Activated effector memory CD4-positive, alpha-beta T cell treated with anti-CD3 and anti-CD28 coated beads, Interleukin-2, amount 50 U/mL, for 16 hours (primary cell): Measurements from ENCODE around the gene EZH1.
A peak's percentile ranks its signal among the peaks of the same experiment; 100 is the strongest.

Source experiments
- DNase-seq: peaks from one replicate; pipeline ENCODE4 v3.0.0-alpha.2; 2020

Gene EZH1

DNA sequence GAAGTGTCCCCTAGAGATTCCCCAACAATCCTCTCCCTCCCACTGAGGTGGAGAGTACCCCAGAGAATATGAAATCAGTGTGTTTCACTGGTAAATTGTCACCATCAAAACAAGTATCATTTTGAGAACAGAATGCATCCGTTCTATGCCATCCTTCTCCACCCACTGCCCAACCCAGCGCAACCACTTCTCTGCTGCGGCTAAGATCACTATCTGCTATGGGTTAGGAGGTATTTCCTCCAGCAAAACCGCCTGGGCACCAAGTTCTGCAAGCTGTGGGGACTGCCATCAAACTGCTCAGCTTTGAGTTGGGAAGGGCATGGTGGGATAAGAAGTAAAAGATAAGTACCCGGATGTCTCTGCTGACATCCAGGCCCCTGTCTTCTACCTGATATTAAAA, 38.1 kb downstream of the EZH1 start:
- DNase-seq, result peak; percentile 87

DNA sequence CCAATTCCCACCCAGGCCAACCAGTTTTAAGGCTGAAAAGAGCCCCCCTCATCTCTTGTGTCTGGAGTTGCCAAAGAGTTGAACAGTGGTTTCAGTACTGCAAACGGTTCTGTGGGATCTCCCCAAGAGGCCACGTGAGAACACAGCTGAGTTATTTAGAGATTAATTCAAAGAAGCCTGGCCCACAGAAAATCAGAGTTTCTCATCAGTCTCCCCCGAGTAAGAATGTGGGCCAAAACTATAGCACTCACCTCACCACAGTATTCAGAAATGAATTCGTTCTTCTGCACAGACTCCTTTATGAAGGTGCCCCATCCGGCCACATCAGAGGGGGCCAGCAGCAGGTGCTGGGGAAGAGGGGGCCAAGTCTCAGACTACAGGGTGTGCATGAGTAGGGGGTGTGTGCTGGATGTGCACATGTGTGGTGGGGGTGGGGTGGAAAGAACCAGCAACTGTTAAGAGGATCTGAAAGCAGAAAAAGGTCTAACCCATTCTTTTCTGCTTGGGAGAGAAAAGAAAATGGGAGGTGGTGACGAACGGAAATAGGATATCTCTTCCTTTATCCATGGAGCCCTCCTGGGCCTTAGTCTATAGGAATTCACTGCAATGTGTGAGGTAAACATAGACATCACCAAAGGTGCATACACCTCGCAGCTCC, 39.9 kb downstream of the EZH1 start:
- DNase-seq, result peak; percentile 71

- no peak for DNase-seq
Observed at GRCh38 chr17:42704490-42704836, 40.4 kb downstream of the EZH1 start.

DNA sequence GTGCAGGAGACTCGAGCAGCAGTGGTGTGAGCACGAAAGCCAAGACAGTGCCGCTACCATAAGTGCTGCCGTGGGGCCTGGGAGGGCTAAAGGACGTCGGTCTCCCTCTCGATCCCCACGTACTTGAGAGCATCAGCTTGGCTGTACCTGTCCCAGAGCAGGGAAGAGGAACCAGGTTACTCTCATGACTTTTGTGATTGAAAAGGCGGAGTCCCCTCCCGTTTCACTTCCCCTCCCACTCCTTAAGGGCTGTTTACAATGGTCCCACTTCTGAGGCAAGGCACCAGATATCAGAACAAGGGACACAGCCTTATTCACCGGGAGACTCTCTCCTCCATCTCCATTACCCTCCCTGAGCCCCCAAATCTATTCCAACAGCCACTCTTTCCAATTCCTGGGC, 42.4 kb downstream of the EZH1 start:
- DNase-seq, result no peak

- no peak for DNase-seq
Observed at GRCh38 chr17:42700586-42701289, 44.1 kb downstream of the EZH1 start.

GRCh38 chr17:42699415-42699740, 45.5 kb downstream of the EZH1 start:
- DNase-seq, result no peak

- DNase-seq, result no peak
Observed at GRCh38 chr17:42698736-42699414, 46.0 kb downstream of the EZH1 start.

- DNase-seq, result no peak
Observed at GRCh38 chr17:42697108-42697811, 47.6 kb downstream of the EZH1 start.

GRCh38 chr17:42695500-42695899, 49.3 kb downstream of the EZH1 start:
- no peak for DNase-seq

- DNase-seq, result peak; percentile 14
Observed at GRCh38 chr17:42694524-42694923, 50.3 kb downstream of the EZH1 start.

DNA sequence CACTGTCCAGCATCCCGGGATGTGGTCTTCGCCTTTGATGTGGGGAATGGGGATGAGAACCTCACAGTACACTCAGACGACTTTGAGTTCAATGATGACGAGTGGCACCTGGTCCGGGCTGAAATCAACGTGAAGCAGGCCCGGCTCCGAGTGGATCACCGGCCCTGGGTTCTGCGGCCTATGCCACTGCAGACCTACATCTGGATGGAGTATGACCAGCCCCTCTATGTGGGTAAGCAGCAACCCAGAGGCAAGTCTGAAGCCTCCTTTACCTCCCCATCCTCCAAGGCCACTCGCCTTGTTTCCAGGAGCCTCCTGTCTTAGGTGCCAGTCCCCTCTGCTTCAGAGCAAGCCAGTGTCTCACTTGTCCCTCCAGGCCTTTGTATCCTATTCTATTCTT, 52.4 kb downstream of the EZH1 start:
- DNase-seq, result no peak

DNA sequence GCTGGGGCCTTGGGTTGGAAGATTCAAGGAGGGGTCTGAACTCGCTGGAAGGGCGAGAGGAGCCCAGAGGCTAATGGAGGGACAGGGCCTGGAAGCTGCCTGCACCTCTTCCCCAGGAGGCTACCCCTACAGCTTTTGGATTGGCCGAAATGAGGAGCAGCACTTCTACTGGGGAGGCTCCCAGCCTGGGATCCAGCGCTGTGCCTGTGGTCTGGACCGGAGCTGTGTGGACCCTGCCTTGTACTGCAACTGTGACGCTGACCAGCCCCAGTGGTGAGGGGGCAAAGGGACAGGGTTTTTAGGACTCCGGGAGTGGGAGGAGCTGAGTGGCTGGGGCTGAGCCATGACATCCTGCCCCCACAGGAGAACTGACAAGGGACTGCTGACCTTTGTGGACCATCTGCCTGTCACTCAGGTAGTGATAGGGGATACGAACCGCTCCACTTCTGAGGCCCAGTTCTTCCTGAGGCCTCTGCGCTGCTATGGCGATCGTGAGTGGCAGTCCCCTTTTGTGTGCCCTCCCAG, 53.8 kb downstream of the EZH1 start:
- DNase-seq, result no peak

DNA sequence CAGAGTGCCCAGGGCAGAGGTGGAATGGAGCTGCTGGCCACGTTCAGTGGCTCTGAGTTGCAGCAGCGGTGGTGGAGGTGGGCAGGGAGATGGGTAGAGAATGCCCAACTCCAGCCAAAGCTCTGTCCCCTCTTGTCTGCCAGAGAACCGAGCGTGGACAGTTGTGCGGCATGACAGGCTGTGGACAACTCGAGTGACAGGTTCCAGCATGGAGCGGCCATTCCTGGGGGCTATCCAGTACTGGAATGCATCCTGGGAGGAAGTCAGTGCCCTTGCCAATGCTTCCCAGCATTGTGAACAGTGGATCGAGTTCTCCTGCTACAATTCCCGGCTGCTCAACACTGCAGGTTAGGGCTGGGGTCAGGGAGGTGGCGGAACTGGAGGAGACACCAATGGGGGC, 54.2 kb downstream of the EZH1 start:
- no peak for DNase-seq

GRCh38 chr17:42687707-42688320, 57.0 kb downstream of the EZH1 start:
- no peak for DNase-seq

DNA sequence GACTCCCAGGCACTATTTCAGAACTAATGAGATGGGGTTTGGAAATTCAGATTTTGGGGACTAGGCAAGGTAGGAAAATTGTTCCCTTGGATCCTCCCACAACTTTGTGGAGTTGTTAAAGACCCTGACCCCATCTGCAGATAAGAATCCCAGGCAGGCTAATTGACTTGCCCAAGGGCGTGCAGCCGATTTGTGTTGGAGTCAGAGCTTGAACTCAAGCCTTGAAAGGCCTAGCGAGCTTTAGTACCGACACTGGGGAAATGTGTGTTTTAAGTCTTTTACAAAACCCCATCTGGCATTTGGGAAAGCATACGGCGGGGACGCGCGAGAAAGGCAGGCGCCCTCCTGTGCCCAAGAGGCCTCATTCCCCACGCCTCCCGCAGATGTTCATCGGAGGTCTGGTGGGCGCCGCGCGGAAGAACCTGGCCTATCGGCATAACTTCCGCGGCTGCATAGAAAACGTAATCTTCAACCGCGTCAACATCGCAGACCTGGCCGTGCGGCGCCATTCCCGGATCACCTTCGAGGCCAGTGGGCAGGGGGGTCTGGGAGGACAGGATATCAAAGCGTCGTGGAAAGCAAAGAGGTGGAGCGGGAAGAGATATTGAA, 58.2 kb downstream of the EZH1 start:
- no peak for DNase-seq

DNA sequence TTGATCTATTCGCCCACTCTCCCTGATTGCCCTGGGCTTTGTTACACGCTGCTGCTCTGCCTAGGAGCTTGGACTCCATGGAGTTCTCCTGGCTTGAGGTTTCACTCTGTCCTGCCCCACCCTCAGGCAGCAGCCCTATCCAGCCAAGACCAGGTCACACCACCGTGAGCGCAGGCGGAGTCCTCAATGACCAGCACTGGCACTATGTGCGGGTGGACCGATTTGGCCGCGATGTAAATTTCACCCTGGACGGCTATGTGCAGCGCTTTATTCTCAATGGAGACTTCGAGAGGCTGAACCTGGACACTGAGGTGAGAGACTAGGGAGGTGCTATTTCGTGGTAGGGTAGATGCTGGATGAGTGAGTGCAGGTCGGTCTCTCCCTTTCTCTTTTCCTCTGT, 59.0 kb downstream of the EZH1 start:
- DNase-seq, result no peak

DNA sequence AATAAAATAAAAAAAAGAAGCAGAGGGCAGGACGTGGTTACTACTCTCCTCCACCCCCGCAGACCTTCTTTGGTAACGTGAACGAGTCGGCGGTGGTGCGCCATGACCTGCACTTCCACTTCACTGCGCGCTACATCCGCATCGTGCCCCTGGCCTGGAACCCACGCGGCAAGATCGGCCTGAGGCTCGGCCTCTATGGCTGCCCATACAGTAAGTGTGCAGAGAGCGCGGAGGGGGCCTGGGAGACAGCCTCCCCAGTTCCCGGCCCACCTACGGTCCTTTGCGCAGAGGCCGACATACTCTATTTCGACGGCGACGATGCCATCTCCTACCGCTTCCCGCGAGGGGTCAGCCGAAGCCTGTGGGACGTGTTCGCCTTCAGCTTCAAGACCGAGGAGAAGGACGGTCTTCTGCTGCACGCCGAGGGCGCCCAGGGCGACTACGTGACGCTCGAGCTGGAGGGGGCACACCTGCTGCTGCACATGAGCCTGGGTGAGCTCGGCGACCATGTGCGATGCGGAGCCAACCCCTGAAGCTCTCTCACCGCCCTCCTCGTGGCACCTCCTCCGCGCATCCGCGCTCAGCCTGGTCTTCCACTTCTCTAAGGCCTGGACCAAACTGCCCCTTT, 59.8 kb downstream of the EZH1 start:
- DNase-seq, result no peak

- peak; percentile 67 for DNase-seq
Observed at GRCh38 chr17:42683407-42684034, 61.3 kb downstream of the EZH1 start.

DNA sequence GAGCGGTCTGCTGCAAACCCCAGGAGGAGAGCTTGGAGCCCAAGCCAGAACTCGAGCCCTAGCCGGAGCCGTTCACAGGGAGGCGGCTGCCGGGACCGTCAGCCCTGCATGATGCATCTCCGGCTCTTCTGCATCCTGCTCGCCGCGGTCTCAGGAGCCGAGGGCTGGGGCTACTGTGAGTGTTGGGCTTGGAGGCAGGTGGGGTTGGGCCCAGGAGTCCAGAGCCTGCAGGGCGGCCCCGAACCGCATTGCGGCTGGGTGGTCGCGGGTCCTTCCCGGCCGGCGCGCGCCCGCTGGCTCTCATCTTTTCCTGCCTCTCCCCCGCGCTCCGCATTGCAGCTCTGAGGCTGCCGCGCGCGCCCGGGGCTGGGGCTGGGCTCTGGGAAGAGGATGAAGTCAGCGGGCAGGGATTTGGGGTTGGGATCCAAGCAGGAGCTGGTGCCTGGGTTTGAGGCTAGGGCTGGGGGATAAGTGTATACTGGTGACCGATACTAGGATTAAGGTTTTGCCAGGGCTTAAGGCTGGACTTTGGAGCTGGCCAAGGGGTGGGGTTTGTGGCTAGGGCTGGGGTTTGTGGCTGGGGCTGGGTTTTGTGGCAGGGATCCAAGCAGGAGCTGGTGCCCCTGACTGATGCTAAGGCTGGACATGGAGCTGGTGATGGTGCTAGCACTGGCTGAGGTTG, 62.0 kb downstream of the EZH1 start:
- peak; percentile 75 for DNase-seq

GRCh38 chr17:42681976-42682721, 62.7 kb downstream of the EZH1 start, which contains the start of gene CNTNAP1:
CNTNAP1 (plus strand) TSS chr17:42682531; CDS start chr17:42682830, 299 bp downstream.
- DNase-seq, result peak; percentile 78
